ENCODE results near the gene STAT3.
"Not testable (repeated sequence)": the region's sequence is repeated elsewhere in the genome, so short reads cannot be mapped to it uniquely, and the experiment has no call there.

DNA sequence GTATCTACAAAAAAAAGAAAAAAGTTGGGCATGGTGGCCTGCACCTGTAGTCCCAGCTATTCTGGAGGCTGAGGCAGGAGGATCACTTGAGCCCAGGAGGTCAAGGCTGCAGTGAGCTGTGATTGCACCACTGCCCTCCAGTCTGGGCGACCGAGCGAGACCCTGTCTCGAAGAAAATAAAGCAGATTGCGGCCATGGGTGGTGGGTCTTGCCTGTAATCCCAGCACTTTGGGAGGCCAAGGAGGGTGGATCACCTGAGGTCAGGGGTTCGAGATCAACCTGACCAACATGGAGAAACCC is 83.3 kb downstream of the STAT3 start:
- TF ChIP-seq, protein P1, sequence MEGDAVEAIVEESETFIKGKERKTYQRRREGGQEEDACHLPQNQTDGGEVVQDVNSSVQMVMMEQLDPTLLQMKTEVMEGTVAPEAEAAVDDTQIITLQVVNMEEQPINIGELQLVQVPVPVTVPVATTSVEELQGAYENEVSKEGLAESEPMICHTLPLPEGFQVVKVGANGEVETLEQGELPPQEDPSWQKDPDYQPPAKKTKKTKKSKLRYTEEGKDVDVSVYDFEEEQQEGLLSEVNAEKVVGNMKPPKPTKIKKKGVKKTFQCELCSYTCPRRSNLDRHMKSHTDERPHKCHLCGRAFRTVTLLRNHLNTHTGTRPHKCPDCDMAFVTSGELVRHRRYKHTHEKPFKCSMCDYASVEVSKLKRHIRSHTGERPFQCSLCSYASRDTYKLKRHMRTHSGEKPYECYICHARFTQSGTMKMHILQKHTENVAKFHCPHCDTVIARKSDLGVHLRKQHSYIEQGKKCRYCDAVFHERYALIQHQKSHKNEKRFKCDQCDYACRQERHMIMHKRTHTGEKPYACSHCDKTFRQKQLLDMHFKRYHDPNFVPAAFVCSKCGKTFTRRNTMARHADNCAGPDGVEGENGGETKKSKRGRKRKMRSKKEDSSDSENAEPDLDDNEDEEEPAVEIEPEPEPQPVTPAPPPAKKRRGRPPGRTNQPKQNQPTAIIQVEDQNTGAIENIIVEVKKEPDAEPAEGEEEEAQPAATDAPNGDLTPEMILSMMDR (IDR thresholded peaks at IDR 0.05): not testable (repeated sequence)
- TF ChIP-seq ZFX (IDR thresholded peaks at IDR 0.05; ENCODE audit: borderline replicate concordance): not testable (repeated sequence)

Data from 22Rv1 (cell line).